CD4-positive, alpha-beta T cell (primary cell): ENCODE data around the gene GLI2. TPM values are rescaled to one million over a fixed set of nuclear protein-coding genes. Genes with fewer than 3 reads are reported as not detected.

Source experiments
- ATAC-seq: fragments of 200-7000 bp; cut with Tn5 transposase; one replicate; pipeline ENCODE4 v1.10.0; 2022; ENCODE audit warnings: mild to moderate bottlenecking; ENCODE audit not compliant: poor library complexity
- CTCF ChIA-PET: fragments of 350-600 bp; sonication (Branson Sonifier 250); formaldehyde crosslinking; loops from one replicate; lab custom pipeline; 2021; ENCODE audit warnings: antibody characterized with exemption, inconsistent platforms; lab: Charles Lee
- POLR2A ChIA-PET: fragments of 350-600 bp; sonication (Branson Sonifier 250); formaldehyde crosslinking; loops from one replicate; lab custom pipeline; 2021; ENCODE audit warnings: antibody characterized with exemption, inconsistent platforms; lab: Charles Lee
- DNase-seq, 14 experiments: peaks; one replicate each; pipeline ENCODE4 v3.0.0-alpha.2; 2013 to 2020; ENCODE audit warnings: mixed read lengths in 2 of 14
- H3K27ac ChIP-seq, 2 donors: one replicate each; pipeline versions ENCODE4 v1.5.1 to v1.7.0; 2013; ENCODE audit warnings: low read length in 2 of 2, low read depth in 1 of 2, mild to moderate bottlenecking in 1 of 2
- H3K27me3 ChIP-seq, 2 experiments: 1 replicate in 1 of 2; 2 replicates in 1 of 2; pipeline versions ENCODE4 v1.6.1 to v1.7.0; 2013; ENCODE audit warnings: low read length in 2 of 2, control low read depth in 1 of 2, mild to moderate bottlenecking in 1 of 2, moderate library complexity in 1 of 2; ENCODE audit not compliant: insufficient read depth in 2 of 2, control insufficient read depth in 1 of 2
- H3K36me3 ChIP-seq: one replicate; pipeline ENCODE4 v1.6.1; 2013; ENCODE audit warnings: low read length, control low read depth; ENCODE audit not compliant: insufficient read depth
- H3K4me1 ChIP-seq: one replicate; pipeline ENCODE4 v1.6.1; 2013; ENCODE audit warnings: low read length, control low read depth; ENCODE audit not compliant: insufficient read depth
- H3K4me3 ChIP-seq: one replicate; pipeline ENCODE4 v1.5.1; 2013; ENCODE audit warnings: mild to moderate bottlenecking, low read length, moderate library complexity
- H3K9me3 ChIP-seq, 2 experiments: 1 replicate in 1 of 2; 2 replicates in 1 of 2; pipeline versions ENCODE4 v1.6.1 to v1.7.0; 2013; ENCODE audit warnings: low read length in 2 of 2, mild to moderate bottlenecking in 2 of 2, control low read depth in 1 of 2, moderate library complexity in 1 of 2; ENCODE audit not compliant: control insufficient read depth in 1 of 2, insufficient read depth in 1 of 2
- H3K27ac Mint-ChIP-seq: one replicate; pipeline ENCODE4 v1.8.0; 2020; ENCODE audit warnings: mixed read lengths
- H3K27me3 Mint-ChIP-seq: one replicate; pipeline ENCODE4 v1.8.0; 2021; ENCODE audit warnings: mixed read lengths
- H3K36me3 Mint-ChIP-seq: one replicate; pipeline ENCODE4 v1.8.0; 2021; ENCODE audit warnings: low read depth, mixed read lengths
- H3K4me1 Mint-ChIP-seq: one replicate; pipeline ENCODE4 v1.8.0; 2021; ENCODE audit warnings: low read depth, mixed read lengths
- H3K4me3 Mint-ChIP-seq: one replicate; pipeline ENCODE4 v1.8.0; 2020; ENCODE audit warnings: mild to moderate bottlenecking, mixed read lengths
- H3K9me3 Mint-ChIP-seq: one replicate; pipeline ENCODE4 v1.8.0; 2020; ENCODE audit warnings: mixed read lengths
- intact Hi-C, 2 experiments: fragments of 100-400 bp; cut with DNase I in 1 of 2; cut with micrococcal nuclease in 1 of 2; formaldehyde crosslinking; loops; one replicate each; pipeline versions ENCODE4 v1.15.1 to v1.9.0; 2023 to 2025; cut with DNase I, micrococcal nuclease
- total RNA-seq, 174 experiments: library from RNA in 2 of 174; stranded (reverse) in 2 of 174; gene quantifications; one replicate each; pipeline ENCODE4 v1.2.3 and lab custom pipeline; 2021 to 2026
- TF ChIP-seq, protein P1 (sequence below): fragments of 200-600 bp; IDR thresholded peaks from one replicate; pipeline ENCODE4 v1.8.0; 2022; ENCODE audit warnings: antibody characterized with exemption, mild to moderate bottlenecking

The GLI2 gene
- total RNA-seq, 2 experiments from 2014 or later: not detected

DNA sequence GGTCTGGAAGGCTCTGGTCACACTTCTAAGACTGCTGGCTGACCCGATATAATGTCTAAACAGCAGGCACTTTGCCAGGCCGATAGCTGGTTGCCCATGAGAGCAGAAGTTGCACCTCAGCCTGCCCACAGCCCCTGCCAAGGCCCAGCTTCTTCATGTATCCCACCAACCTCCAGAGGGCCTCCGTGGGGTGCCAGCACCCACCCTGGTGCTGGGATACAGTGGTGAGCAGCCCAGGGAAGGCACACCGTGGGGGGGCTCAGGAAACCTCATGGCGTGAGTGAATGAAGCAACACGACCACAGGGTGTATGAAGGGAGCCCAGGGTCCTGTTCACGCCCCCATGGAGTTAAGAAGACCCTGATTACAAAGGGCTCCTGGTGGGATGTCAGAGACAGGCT is 16.2 kb upstream of the GLI2 start:
- H3K27me3 ChIP-seq: no peaks in the 10 kb centered on the region
- no peak overlapping the region for H3K27ac ChIP-seq
- Mint-ChIP-seq H3K9me3 (no peaks in the 10 kb centered on the region), H3K4me3 (no peak overlapping the region), H3K36me3 (no peaks in the 10 kb centered on the region), H3K4me1 (no peaks in the 10 kb centered on the region), H3K27me3 (peaks cover 10% of the 10 kb centered on the region), H3K27ac (no peak overlapping the region)
- ChIA-PET POLR2A (no interaction called here), CTCF (no interaction called here)
- no peaks in the 10 kb centered on the region for H3K4me1 ChIP-seq
- H3K36me3 ChIP-seq: no peaks in the 10 kb centered on the region
- DNase-seq: no peak
- H3K4me3 ChIP-seq: no peak overlapping the region
- TF ChIP-seq, protein P1, sequence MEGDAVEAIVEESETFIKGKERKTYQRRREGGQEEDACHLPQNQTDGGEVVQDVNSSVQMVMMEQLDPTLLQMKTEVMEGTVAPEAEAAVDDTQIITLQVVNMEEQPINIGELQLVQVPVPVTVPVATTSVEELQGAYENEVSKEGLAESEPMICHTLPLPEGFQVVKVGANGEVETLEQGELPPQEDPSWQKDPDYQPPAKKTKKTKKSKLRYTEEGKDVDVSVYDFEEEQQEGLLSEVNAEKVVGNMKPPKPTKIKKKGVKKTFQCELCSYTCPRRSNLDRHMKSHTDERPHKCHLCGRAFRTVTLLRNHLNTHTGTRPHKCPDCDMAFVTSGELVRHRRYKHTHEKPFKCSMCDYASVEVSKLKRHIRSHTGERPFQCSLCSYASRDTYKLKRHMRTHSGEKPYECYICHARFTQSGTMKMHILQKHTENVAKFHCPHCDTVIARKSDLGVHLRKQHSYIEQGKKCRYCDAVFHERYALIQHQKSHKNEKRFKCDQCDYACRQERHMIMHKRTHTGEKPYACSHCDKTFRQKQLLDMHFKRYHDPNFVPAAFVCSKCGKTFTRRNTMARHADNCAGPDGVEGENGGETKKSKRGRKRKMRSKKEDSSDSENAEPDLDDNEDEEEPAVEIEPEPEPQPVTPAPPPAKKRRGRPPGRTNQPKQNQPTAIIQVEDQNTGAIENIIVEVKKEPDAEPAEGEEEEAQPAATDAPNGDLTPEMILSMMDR: no peak
- peaks cover 0 to 5% of the 10 kb centered on the region in 2 experiments for H3K9me3 ChIP-seq
- ATAC-seq: no peak
- intact Hi-C loops: no loop called here

DNA sequence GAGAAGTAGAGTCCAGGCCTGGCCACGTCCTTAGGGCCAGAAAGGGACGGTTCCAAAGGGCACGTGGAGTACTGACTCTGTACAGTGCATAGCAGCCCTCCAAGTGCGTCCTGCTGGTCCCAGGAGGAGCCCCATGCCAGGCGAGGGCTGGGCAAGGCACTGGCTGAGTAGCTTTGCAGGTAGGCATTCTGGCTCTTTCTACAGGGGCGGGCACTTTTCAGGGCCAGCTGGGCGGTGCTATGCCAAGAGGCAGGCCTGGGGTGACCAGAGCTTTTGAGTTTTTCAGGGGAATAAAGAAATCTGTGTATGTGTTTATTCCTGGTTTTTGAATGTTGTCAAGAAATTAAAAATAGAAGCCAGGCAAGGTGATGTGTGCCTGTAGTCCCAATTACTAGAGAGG is 15.4 kb upstream of the GLI2 start:
- peaks cover 11% of the 10 kb centered on the region for H3K27me3 Mint-ChIP-seq
- Histone ChIP-seq H3K36me3 (no peaks in the 10 kb centered on the region), H3K27ac (no peak overlapping the region), H3K4me3 (no peak overlapping the region), H3K4me1 (no peaks in the 10 kb centered on the region), H3K27me3 (no peaks in the 10 kb centered on the region), H3K9me3 (peaks cover 0 to 5% of the 10 kb centered on the region in 2 experiments)
- H3K4me3 Mint-ChIP-seq: no peak overlapping the region
- ChIA-PET CTCF (no interaction called here), POLR2A (no interaction called here)
- H3K4me1 Mint-ChIP-seq: no peaks in the 10 kb centered on the region
- DNase-seq (no peak), ATAC-seq (no peak)
- TF ChIP-seq, protein P1: no peak
- H3K9me3 Mint-ChIP-seq: no peaks in the 10 kb centered on the region
- no peaks in the 10 kb centered on the region for H3K36me3 Mint-ChIP-seq
- intact Hi-C loops: no loop called here
- no peak overlapping the region for H3K27ac Mint-ChIP-seq

DNA sequence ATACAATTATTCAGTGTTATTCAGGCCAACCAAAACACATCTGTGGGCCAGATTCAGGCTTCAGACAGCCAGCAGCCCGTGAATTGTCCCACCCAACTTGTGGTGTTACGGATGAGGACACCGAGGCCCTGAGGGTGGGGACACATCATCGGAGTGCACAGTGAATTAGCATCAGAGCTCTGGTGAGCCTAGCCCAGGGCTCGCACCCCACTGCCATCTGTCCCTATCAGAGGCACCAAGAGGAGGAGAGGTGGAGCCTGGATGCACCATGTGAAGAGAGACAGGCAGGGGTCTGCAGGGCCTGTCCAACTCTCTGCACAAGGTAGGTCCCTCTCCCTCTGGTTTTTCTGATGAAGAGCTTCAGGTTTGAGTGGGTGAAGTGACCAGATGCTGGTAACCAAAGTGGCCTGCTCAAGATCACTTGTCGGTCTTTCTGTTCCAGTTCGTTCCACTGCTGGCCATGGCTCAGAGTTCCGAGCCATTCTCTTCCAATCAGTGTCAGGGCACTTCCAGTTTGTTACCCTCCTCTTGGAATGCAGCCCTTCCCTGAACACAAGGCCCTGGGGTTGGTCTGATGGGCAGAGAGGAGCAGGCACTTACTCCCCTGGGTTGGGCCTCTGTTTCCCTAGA is 14.8 kb upstream of the GLI2 start:
- Histone ChIP-seq H3K27ac (no peak overlapping the region), H3K4me3 (no peak overlapping the region), H3K36me3 (no peaks in the 10 kb centered on the region), H3K27me3 (no peaks in the 10 kb centered on the region), H3K9me3 (peaks cover 0 to 5% of the 10 kb centered on the region in 2 experiments), H3K4me1 (no peaks in the 10 kb centered on the region)
- ATAC-seq: no peak
- intact Hi-C loops: no loop called here
- no peak overlapping the region for H3K4me3 Mint-ChIP-seq
- TF ChIP-seq, protein P1: no peak
- H3K36me3 Mint-ChIP-seq: no peaks in the 10 kb centered on the region
- H3K27me3 Mint-ChIP-seq: peaks cover 11% of the 10 kb centered on the region
- H3K4me1 Mint-ChIP-seq: no peaks in the 10 kb centered on the region
- H3K27ac Mint-ChIP-seq: no peak overlapping the region
- ChIA-PET CTCF (no interaction called here), POLR2A (no interaction called here)
- H3K9me3 Mint-ChIP-seq: no peaks in the 10 kb centered on the region
- no peak for DNase-seq
